Measurements from ENCODE around the gene ACSF3.

GRCh38 chr16:89056592-89056991 lies 37.1 kb upstream of the ACSF3 start:
- TF ChIP-seq, protein P1, sequence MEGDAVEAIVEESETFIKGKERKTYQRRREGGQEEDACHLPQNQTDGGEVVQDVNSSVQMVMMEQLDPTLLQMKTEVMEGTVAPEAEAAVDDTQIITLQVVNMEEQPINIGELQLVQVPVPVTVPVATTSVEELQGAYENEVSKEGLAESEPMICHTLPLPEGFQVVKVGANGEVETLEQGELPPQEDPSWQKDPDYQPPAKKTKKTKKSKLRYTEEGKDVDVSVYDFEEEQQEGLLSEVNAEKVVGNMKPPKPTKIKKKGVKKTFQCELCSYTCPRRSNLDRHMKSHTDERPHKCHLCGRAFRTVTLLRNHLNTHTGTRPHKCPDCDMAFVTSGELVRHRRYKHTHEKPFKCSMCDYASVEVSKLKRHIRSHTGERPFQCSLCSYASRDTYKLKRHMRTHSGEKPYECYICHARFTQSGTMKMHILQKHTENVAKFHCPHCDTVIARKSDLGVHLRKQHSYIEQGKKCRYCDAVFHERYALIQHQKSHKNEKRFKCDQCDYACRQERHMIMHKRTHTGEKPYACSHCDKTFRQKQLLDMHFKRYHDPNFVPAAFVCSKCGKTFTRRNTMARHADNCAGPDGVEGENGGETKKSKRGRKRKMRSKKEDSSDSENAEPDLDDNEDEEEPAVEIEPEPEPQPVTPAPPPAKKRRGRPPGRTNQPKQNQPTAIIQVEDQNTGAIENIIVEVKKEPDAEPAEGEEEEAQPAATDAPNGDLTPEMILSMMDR (conservative IDR thresholded peaks at IDR 0.05) = no peak
- TF ChIP-seq EZH2 (IDR thresholded peaks at IDR 0.05; ENCODE audit: low read depth) = no peak

Measured in PC-9 (cell line).